Heart left ventricle (tissue), 13 donors: Measurements from ENCODE around the gene VANGL1.

ENCODE experiments used
- POLR2A ChIP-seq, 2 donors: fragments of 450-650 bp; IDR thresholded peaks; one replicate each; pipeline ENCODE4 v1.6.1; 2017; ENCODE audit warnings: antibody characterized with exemption in 2 of 2, mild to moderate bottlenecking in 2 of 2, moderate library complexity in 2 of 2
- TF ChIP-seq, protein P1 (sequence below), 12 donors: fragments of 200-600 bp; sonication (generic) in 4 of 12; IDR thresholded peaks; one replicate each; pipeline versions ENCODE4 v1.5.0 to v1.8.0; 2018 to 2022; ENCODE audit warnings: antibody characterized with exemption in 12 of 12, mild to moderate bottlenecking in 5 of 12
- donor health status: ischemic (EF 13 %, LVEDD 7.1; RV severe dilation, severe dysfunction).
- donor health status: DM: no; HTN: yes; CAD: no.
- donor health status: DM: no; HTN: no; CAD: no.
- donor health status: ischemic (EF 25% LVEDD 6.9; RV normal size, moderate dysfunction).
- donor health status: ischemic (EF 25% LVEDD 5.7; RV mildly dilated, moderate dysfunction).
- donor health status: ischemic (EF 35%, LVEDD 5.7; RV mildly dilated, moderate dysfunction).
- donor health status: nonischemic (EF 11% LVEDD 7.7; RV severe dilation, severe dysfunction).
- donor health status: DM: yes; HTN: yes; CAD: no.
- donor health status: PGD.
- donor health status: ischemic (EF 29% LVEDD 5.4; RV normal size, mild dysfunction).
- donor health status: nonischemic (EF 23%, LVEDD 6.1; RV moderate dilation, normal function).

DNA sequence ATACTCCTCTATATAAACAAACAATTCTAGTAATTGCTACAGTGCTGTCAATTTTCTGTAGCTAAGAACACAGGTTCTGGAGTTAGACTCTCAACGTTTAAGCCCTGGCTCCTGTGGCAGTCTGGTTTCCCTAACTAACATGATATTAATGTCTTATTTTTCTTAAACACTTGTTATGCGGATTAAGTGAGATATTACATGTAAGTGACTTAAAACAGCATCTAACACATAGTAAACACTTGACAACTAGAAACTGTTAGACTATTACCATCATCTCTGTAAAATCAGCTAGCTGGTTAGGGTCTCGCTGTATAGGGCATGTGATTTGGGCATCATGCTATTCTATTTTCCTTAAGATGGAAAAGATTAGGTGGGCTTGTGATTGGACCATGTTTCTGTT lies 2.3 kb downstream of the VANGL1 start:
- TF ChIP-seq POLR2A (IDR thresholded peaks at IDR 0.05): no peak
- TF ChIP-seq, protein P1, sequence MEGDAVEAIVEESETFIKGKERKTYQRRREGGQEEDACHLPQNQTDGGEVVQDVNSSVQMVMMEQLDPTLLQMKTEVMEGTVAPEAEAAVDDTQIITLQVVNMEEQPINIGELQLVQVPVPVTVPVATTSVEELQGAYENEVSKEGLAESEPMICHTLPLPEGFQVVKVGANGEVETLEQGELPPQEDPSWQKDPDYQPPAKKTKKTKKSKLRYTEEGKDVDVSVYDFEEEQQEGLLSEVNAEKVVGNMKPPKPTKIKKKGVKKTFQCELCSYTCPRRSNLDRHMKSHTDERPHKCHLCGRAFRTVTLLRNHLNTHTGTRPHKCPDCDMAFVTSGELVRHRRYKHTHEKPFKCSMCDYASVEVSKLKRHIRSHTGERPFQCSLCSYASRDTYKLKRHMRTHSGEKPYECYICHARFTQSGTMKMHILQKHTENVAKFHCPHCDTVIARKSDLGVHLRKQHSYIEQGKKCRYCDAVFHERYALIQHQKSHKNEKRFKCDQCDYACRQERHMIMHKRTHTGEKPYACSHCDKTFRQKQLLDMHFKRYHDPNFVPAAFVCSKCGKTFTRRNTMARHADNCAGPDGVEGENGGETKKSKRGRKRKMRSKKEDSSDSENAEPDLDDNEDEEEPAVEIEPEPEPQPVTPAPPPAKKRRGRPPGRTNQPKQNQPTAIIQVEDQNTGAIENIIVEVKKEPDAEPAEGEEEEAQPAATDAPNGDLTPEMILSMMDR (IDR thresholded peaks at IDR 0.05): no peak
